Transverse colon (tissue), 3 donors: ENCODE measurements around the gene CDRT4.

Source experiments
- POLR2A ChIP-seq: fragments of 450-650 bp; IDR thresholded peaks from one replicate; pipeline ENCODE4 v1.6.1; 2016; ENCODE audit warnings: antibody characterized with exemption, mild to moderate bottlenecking, moderate library complexity
- TF ChIP-seq, protein P1 (sequence below), 5 experiments: fragments of 200-600 bp in 3 of 5; fragments of 450-650 bp in 2 of 5; sonication (generic) in 3 of 5; IDR thresholded peaks; 1 replicate in 2 of 5; 2 replicates in 3 of 5; pipeline ENCODE4 v1.5.1; 2016 to 2017; ENCODE audit warnings: antibody characterized with exemption in 5 of 5, inconsistent platforms in 3 of 5, mild to moderate bottlenecking in 2 of 5, moderate library complexity in 1 of 5

GRCh38 chr17:15492791-15493692 is 25.6 kb upstream of the CDRT4 start:
- no peak for TF ChIP-seq POLR2A
- TF ChIP-seq, protein P1, sequence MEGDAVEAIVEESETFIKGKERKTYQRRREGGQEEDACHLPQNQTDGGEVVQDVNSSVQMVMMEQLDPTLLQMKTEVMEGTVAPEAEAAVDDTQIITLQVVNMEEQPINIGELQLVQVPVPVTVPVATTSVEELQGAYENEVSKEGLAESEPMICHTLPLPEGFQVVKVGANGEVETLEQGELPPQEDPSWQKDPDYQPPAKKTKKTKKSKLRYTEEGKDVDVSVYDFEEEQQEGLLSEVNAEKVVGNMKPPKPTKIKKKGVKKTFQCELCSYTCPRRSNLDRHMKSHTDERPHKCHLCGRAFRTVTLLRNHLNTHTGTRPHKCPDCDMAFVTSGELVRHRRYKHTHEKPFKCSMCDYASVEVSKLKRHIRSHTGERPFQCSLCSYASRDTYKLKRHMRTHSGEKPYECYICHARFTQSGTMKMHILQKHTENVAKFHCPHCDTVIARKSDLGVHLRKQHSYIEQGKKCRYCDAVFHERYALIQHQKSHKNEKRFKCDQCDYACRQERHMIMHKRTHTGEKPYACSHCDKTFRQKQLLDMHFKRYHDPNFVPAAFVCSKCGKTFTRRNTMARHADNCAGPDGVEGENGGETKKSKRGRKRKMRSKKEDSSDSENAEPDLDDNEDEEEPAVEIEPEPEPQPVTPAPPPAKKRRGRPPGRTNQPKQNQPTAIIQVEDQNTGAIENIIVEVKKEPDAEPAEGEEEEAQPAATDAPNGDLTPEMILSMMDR (IDR thresholded peaks at IDR 0.05) = no peak
